HG02678 (cell line): ENCODE data around the gene SPOUT1.

Source experiments
- ATAC-seq: cut with Tn5 transposase; IDR thresholded peaks from one replicate; pipeline ENCODE4 v1.9.1; 2021; ENCODE audit warnings: mild to moderate bottlenecking, moderate library complexity; ENCODE audit not compliant: unreplicated experiment

Gene SPOUT1

DNA sequence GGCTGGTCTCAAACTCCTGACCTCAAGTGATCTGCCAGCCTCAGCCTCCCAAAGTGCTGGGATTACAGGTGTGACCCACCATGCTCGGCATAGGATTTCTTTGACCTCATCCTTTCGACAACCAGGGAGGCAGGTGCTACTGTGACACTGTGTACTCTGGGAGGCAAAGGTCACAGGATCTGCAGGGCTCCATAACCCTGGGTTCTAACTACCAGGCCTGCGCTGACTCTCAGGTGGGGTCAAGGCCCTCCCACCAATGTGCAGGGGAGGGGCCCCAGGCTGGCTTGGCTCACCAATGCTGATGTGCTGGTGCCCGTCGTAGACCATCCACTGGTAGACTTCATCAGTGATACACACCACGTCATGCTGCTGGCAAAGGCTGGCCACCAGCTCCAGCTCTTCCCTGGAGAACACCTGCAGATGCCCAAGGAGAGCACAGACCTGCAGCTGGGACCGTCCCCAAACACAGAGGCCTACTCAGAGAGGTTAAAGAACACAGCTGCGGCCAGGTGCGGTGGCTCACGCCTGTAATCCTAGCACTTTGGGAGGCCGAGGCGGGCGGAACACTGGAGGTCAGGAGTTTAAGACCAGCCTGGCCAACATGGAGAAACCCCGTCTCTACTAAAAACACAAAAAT lies 7.0 kb upstream of the SPOUT1 start:
- no peak for ATAC-seq

DNA sequence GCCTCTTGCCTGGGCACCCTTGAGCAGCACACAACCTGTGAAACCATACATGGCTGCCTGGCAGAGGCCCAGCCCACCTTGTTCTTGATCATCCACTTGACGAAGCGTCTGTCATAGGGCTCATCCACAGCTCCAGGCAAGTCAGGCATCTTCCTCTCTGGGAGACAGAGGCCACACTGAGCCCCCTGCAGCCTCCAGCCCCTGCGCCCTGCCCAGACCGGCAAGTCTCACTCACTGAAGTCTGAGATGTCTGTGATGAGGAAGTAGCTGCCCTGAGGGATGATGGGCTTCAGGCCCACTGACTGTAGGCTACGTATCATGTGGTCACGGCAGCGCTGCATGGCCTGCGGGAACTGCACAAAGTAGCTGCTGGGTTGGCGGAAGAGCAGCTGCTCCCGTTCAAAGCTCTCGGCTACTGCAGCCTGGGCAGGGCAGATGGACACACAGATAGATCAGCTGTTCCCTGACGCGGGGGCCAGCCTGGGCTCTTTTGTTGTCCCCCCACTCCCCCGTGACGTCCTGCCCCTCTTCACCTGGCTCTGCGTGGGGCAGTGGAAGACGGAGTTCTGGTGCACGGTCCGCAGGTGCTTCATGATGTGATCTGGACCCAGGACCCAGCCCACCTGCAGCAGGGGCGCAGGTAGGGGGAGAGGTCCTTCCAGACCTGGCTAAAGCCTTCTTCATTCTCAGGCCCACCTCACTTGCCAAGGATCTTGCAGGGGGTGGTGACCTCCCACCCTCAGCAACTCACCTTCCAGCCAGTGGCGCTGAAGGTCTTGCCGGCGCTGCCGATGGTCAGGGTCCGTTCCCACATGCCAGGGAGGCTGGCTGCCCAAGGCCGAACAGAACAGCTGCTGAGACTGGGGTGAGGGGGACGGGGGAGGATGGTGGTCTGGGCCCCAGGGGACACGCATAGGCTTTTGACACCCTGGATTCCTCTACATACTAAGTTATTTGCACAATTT lies 5.9 kb upstream of the SPOUT1 start:
- ATAC-seq: no peak

DNA sequence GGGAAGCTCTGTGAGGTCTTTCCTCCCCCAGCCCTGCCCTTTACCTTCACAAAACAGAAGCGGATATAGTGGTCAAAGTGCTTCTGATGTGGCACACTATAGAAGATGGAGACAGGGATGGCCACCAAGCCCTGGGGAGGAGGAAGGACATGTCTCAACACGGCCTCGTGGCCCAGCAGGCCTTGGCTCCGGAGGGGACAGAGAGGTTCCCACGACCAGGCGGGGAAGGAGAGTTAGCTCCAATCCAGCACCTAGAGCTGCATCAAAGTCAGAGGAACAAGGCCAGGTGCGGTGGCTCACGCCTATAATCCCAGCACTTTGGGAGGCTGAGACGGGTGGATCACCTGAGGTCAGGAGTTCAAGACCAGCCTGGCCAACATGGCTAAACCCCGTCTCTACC lies 4.1 kb upstream of the SPOUT1 start:
- ATAC-seq: no peak

DNA sequence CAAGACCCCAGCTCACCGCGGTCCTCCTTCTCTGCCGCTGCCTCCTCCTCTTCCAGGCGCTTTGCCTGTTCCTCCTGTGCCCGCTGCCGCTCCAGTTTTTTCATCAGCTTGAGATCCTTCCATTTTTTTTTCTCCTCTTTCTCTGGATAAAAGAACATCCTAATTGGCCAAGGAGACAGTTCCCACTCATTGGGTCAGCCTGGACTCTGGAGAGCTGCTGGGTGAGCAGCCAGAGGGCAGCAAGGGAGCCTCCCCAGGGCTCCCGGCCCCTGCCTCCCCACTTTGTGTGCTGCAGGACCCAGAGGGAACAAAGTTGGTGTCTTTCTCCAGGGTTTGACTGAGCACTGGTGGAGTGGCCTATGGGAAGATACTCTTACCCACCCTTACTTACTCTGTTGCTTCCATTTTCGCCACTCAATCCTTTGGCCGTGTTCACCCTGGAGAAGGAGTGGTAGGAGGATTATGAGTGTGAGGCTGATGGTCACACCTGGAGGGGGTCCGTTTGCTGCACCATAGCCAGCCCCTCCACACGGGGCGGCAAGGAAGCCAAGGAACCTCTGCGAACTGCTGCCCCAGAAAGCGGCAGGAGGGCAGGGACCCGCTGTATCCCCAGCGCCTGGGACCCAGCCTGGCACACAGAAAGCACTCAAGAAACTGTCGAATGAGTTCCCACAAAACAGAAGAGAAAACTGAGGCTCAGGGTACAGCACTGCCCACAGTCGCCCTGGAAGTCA lies 708 bp downstream of the SPOUT1 start:
- ATAC-seq: no peak

DNA sequence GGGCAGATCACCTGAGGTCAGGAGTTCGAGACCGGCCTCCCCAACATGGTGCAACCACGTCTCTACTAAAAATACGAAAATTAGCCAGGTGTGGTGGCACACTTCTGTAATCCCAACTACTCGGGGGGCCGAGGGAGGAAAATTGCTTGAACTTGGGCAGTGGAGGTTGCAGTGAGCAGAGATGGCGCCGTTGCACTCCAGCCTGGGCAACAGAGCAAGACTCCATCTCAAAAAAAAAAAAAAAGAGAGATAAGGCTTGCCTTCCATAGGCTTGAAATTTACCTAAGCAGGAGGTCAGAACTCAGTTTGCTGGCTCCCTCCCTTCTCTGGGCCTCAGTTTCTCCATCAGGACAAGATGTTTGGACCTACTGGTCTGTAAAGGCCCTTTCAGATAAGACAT lies 1.3 kb downstream of the SPOUT1 start:
- no peak for ATAC-seq

DNA sequence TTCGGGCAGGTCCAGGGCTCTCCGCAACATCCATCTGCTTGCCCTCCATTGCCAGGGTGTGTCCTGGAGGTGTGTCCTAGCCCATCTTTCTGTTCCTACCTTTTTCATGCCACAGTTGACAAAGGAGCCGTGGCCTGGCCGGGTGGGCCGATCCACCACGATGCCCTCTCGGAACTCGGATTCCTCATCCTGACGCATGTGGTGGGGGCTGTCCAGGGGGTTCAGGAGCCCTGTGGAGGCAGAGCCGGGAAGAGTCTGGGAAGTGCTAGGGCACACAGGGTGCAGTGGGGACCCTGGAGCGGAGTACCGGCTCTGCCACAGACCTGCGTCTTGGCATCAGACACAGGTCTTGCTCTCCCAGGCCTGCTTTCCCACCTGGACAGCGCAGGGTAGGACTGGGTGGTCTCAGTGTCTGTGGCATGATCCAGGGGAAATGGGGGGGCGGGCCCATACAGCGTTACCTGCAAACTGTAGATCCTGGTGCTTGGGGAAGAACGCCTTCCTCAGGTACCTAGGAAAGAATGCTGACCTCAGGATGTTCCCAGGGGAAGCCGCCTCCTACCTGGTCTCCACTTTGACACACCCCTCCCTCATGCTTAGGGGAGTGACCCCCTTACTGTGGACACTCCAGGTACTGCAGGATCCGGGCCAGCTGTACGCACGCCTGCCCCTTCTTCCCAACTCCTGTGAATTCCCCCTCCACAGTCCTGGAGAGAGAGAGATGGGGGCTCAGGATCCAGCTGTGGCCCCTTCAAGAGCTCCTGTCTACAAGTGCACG lies 3.5 kb downstream of the SPOUT1 start:
- ATAC-seq: no peak

DNA sequence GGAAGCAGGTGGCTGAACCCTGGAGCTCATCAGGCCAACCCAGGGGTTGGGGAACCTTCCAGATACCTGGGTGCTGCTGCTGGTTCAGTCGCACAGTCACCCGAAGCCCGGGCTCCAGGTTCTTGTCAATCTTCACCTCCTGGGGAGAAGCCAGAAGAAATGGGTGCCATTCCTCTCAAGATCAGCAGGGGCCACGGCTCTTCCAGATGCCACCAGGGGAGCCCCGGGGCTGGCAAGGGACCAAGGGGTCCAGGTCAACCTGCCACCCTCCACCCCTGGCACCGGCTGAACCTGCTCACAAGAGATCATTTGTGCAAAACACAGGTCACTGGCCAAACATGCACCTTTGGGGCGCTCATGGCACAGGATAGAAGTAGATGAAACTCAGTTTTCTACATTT lies 4.7 kb downstream of the SPOUT1 start:
- no peak for ATAC-seq

DNA sequence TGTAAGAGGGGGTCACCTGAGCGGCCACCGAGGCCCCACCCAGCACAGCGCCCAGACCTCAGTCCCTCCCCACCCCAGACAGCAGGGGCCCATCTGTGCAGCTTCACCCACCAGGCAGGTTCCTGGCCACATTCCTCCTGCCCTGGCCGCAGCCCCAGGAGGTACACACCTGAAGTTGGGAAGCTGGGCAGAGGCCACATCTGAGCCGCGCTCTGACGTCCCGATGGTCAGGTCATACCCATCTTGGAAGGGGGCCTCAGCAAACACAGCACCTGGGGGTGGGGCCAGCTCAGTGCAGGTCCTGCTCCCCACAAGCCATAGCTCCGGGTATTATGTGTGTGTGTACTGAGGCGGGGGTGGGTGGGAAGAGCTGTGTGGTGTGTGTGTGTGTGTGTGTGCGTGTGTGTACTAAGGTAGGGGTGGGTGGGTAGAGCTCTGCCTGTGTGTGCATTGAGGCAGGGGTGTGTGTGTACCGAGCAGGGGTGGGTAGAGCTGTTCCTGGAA lies 5.6 kb downstream of the SPOUT1 start:
- ATAC-seq: no peak

DNA sequence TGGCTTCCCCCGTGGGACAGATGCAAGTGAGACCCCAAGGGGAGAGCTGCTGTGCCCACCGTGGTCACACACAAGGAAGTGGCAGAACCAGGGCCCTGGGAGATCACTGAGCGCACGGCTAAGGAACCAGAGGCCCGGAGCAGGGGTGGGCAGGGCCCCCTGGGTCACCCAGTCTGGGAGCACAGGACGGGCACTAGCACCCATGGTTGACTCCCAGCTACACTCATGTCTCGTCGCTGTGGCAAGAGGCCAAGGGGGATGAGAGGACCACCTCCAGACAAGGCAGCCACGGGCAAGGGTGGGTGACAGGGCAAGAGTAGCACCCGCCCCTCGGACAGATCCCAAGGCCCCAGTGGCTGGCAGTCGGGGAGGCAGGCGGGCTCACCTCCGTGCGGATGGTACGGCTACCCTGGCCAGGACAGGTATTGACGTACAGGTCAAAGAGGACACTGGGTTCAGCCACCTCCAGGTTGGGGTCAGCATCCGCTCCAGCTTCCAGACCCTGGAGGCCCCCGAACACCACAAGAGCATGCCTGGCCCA lies 6.2 kb downstream of the SPOUT1 start:
- ATAC-seq: no peak

DNA sequence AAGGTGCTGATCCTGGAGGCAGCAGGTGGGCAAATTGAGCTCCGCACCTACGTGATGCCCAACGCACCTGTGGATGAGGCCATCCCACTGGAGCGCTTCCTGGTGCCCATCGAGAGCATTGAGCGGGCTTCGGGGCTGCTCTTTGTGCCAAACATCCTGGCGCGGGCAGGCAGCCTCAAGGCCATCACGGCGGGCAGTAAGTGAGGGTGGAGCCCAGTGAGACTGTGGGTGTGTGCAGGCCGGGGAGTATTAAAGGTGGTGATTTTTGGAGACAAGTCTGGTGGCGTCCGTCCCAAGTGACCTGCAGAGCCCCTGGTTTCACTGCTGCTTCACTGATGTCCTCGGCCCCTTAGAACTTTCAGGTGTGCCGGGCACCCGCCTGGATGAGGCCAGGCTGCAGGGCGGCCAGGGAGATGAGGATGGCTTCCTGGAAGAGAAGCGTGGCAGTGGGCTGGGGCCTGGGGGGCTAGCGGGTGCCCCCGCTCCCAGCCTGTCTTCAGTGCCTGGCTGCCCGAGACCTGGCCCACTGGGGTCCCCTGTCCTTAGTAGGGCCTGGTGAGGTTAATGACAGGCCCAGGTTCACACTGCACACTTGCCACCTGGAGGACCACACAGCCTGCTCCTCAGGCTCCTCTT lies 7.1 kb downstream of the SPOUT1 start:
- no peak for ATAC-seq

DNA sequence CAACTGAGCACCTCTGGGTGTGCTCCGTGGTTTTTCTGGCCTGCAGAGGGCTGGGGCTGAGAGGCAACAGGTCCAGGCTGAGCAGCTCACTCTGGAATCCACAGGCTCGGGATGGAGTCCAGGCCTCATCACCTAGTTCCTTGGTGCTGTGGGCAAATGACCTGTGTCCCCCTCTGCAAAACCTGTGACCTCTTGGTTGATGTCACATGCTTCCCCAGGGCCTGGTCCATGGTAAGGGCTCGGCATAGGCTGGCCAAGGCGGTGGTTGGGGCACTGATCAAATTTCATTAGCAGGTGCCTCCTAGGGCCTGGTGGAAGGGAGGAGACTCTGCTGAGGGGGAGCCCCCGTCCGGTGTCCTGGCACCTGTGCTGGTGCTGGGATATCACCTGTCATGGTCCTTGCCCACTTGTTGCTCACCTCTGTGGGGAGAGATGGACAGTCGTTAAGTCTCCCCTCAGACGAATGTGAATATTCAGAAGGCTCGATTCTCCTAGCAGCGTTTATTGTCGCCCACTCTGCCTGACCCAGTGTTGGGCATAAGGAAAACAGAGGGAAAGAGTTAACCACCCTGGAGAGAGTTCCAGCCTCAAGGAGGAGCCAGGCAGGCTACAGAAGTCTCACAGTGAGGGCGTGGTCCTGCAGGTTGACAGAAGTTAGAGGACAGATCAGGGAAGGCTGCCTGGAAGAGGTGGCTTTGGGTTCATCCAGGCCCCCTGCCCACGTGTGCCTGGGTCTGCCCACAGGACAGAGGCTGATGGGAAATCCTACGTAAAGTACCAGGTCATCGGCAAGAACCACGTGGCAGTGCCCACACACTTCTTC lies 7.8 kb downstream of the SPOUT1 start:
- no peak for ATAC-seq

DNA sequence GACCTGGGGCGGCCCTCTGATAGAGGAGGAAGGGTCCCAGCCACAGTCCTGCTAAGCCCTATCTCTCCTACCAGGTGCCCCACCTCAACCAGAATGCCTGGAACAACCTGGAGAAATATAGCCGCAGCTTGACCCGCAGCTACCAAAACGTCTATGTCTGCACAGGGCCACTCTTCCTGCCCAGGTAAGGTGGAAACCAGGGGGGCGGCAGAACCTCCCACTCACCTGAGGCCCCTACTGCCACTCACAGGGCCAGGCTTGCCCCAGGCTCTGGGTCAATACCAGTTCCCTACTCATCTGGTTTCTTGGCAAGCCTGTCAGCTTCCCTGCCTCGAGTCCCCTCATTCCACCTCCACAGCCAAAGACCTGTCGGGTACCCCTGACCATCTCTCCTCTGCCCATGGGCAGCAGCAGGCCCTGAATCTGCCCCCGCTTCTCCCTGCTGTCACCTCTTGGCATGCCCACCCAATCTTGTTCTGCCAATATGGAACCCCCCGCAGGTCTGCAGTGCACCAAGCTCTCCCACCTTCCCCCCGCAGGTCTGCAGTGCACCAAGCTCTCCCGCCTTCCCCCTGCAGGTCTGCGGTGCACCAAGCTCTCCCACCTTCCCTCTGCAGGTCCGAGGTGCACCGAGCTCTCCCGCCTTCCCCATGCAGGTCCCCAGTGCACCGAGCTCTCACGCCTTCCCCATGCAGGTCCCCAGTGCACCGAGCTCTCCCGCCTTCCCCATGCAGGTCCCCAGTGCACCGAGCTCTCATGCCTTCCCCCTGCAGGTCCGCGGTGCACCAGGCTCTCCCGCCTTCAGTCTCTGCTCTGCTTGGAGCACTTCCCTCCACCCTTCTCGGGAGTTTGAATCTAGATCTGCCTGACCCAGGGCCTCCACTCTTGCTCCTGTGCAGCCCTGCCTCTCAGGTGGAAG lies 8.7 kb downstream of the SPOUT1 start:
- no peak for ATAC-seq

DNA sequence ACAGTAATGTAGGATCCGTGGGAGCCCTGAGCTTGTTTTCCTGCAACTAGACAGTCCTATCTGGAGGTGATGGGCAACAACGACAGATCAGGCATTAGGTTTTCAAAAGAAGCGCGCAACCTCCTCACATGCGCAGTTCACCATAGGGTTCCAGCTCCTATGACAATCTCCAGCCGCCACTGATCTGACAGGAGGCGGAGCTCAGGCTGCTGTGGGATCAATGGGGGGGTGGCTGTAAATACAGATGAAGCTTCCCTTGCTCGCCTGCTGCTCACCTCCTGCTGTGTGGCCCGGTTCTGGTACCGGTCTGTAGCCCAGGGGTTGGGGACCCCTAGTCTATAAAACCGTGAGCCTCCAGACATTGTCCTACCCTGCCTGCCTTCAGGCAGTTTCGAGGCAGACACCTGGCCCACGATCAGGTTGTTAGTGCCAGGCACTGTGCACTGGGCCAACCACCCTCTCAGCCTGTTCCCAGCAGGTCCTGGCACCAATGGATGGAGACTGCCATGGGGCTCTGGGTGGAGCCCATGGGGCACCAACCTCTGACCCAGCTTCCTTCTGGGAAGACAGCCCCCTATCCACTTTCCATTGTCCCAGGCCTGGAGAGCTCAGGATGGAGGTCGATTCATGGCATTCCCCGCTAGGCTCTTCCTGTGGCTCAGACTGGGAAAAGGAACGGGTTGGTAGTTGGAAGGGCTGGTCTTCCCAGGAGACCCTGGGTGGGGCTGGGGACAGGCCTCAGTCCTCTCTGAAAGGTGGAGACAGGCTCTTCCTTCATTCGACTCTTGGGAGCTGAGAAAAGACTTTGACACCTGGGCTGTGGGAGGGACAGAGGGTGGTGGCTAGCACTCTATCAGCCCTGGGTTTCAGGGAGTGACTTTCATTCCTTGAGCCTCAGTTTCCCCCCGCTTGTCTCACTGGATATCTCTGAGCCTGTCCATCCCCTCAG lies 9.6 kb downstream of the SPOUT1 start:
- ATAC-seq: no peak

DNA sequence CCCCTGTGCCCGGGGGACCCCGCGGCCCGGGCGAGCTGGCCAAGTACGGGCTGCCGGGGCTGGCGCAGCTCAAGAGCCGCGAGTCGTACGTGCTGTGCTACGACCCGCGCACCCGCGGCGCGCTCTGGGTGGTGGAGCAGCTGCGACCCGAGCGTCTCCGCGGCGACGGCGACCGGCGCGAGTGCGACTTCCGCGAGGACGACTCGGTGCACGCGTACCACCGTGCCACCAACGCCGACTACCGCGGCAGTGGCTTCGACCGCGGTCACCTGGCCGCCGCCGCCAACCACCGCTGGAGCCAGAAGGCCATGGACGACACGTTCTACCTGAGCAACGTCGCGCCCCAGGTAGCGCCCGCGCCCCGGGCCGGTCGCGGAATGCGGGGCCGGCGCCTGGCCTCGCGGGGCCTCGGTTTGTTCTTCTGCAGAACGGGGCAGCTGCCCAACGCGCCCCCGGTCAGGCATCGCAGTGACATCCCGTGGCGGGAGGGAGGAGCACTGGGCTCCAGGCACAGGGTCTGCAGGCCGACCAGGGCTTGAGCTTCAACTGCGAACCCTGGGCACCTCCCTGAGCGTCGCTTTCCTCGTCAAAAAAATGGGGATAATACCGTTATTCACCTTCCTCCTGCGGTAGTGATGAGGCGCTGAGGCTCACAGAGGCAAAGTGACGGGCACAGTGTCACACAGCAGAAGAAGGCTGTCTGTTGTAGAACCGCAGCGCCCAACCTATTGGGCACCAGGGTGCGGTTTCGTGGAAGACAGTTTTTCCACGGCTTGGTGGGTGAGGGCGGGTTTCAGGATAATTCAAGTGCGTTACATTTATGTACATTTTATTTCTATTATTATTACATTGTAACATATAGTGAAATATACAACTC lies 10.5 kb downstream of the SPOUT1 start:
- ATAC-seq: peak; percentile 25

DNA sequence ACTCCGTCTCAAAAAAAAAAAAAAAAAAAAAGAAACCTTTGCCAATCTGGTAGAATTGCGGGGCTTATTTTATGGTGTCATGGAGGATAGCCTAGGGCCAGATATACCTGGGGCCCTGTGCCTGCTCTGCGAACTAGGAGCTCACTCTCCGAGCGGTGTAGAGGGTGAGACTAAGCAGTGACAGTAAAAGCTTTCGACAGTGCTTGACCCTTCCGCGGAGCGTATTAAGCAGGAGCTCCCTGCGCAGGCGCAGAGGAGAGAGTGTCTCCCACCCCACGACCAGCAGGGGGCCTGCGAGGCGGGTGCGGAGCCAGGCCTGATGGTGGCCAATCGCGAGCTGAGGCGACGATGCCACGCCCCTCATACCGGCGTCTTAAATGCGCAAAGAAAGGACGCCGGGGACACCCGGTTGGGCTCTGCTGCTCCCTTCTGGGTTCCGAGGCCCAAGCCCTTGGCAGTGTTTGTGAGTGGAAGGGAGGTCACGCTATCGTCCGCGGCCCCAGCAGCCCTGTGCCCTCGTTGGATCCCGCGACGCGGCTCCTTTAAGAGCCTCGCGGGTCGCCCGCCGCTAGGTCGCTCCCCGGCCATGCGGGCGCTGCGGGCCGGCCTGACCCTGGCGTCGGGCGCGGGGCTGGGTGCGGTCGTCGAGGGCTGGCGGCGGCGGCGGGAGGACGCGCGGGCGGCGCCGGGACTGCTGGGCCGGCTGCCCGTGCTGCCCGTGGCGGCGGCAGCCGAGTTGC lies 11.3 kb downstream of the SPOUT1 start, which contains the start of gene ENDOG:
ENDOG (plus strand) TSS at position 402 of the 740 bp plus-strand sequence; CDS start at position 587, 185 bp downstream.
- peak; percentile 91 for ATAC-seq
